ENCODE measurements around the gene SARDH. TPM values are rescaled to one million over a fixed set of nuclear protein-coding genes. Genes with fewer than 3 reads are reported as not detected.

SARDH gene
- total RNA-seq, 6 experiments from 2014 or later, result 67.3 to 183 (median 101) TPM

DNA sequence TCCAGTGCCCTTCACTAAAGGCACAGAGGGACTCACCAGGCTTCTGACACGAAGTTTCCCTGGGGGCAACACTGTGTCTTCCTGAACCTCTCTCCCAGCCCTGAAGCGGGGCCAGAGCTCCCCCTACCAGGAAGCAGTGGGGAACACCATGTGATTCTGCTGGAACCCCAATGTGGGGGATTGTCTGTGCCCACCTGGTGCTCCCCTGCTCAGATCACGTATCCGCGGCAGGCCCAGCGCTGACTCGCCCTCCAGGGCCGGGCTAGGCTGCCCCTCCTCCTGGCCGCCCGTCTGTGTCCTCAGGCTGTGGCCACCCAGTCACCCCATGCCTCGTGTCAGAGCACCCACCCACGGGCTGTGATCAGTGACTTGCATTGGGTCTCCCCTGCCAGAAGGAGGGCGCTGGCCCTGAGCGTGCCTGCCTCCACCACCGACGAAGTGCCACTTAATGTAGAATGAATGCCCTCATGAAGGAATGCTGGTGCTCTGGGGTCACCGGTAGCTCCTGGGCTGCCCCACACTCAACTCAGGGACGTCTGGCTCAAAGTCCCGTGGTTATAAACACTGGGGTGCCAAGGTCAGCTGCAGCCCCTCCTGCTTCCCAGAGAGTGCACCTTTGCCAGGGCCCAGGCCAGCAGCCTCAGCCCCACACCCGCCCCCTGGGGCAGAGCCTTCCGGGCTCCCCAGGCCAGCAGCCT lies 22.1 kb downstream of the SARDH start:
- DNase-seq (peak in 1 of 3 donors; percentile 49), ATAC-seq (peak in 3 of 4 donors; percentile 3 to 9 (median 4))
- TF ChIP-seq, protein P1, sequence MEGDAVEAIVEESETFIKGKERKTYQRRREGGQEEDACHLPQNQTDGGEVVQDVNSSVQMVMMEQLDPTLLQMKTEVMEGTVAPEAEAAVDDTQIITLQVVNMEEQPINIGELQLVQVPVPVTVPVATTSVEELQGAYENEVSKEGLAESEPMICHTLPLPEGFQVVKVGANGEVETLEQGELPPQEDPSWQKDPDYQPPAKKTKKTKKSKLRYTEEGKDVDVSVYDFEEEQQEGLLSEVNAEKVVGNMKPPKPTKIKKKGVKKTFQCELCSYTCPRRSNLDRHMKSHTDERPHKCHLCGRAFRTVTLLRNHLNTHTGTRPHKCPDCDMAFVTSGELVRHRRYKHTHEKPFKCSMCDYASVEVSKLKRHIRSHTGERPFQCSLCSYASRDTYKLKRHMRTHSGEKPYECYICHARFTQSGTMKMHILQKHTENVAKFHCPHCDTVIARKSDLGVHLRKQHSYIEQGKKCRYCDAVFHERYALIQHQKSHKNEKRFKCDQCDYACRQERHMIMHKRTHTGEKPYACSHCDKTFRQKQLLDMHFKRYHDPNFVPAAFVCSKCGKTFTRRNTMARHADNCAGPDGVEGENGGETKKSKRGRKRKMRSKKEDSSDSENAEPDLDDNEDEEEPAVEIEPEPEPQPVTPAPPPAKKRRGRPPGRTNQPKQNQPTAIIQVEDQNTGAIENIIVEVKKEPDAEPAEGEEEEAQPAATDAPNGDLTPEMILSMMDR (IDR thresholded peaks at IDR 0.05), result peak in 3 of 4 donors; percentile 28 to 31 (median 30)
- no peak for TF ChIP-seq POLR2A (IDR thresholded peaks at IDR 0.05)
- Histone ChIP-seq H3K36me3 (peaks cover 0 to 56% (median 13%) of the 10 kb centered on the region in 4 donors), H3K27ac (peak overlapping the region; percentile 36 to 75 (median 44)), H3K4me3 (no peak overlapping the region), H3K9me3 (no peaks in the 10 kb centered on the region), H3K4me1 (peaks cover 0 to 46% (median 5%) of the 10 kb centered on the region in 4 donors), H3K27me3 (no peaks in the 10 kb centered on the region)
- WGBS (ENCODE audit: insufficient coverage, low coverage, low lambda C conversion rate, missing lambda C conversion rate), result 53% methylated on average over 2 of the region's 21 CpGs
- intact Hi-C loops (cut with DNase I), result loop anchor here in 1 of 2 donors (10.0 kb wide), 1 partner anchor 211 kb away; no protein-coding TSS in a partner anchor

DNA sequence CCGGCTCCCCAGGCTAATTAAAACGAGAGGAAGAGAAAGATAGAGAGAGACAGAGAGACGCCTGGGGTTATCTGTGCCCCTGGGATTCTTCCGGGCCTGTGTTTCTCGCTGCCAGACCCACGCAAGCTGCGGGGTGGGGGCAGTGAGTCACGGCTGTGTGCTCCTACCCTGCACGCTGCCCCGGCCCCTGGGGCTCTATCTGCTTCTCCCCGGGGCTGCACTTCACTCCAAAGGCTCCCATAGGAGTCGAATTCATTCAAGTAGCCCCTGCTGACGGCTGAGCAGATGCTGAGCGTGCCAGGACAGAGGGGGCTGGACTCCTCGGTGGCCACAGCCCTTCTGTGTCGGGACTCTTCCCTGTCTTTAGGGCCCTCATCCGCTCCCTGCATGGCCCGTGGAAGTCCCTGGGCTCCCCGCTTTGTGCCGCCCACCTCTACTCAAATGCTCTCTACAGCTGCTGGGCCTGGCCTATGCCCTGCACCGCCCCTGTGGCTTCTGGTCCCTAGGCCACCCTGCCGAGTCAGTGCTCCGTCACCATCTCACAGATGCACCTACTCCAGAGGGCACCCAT lies 22.8 kb downstream of the SARDH start:
- ATAC-seq (peak; percentile 31 to 57 (median 36)), DNase-seq (peak; percentile 52 to 58 (median 55))
- Histone ChIP-seq H3K36me3 (peaks cover 0 to 59% (median 16%) of the 10 kb centered on the region in 4 donors), H3K27ac (peak overlapping the region; percentile 36 to 75 (median 44)), H3K4me3 (no peak overlapping the region), H3K9me3 (no peaks in the 10 kb centered on the region), H3K4me1 (peaks cover 0 to 46% (median 5%) of the 10 kb centered on the region in 4 donors), H3K27me3 (no peaks in the 10 kb centered on the region)
- intact Hi-C loops (cut with DNase I), result loop anchor here in 1 of 2 donors (10.0 kb wide), 1 partner anchor 211 kb away; no protein-coding TSS in a partner anchor
- WGBS (ENCODE audit: insufficient coverage, low coverage, low lambda C conversion rate, missing lambda C conversion rate), result 67% methylated on average over 1 of the region's 23 CpGs
- TF ChIP-seq, protein P1 (IDR thresholded peaks at IDR 0.05), result no peak
- no peak for TF ChIP-seq POLR2A (IDR thresholded peaks at IDR 0.05)

DNA sequence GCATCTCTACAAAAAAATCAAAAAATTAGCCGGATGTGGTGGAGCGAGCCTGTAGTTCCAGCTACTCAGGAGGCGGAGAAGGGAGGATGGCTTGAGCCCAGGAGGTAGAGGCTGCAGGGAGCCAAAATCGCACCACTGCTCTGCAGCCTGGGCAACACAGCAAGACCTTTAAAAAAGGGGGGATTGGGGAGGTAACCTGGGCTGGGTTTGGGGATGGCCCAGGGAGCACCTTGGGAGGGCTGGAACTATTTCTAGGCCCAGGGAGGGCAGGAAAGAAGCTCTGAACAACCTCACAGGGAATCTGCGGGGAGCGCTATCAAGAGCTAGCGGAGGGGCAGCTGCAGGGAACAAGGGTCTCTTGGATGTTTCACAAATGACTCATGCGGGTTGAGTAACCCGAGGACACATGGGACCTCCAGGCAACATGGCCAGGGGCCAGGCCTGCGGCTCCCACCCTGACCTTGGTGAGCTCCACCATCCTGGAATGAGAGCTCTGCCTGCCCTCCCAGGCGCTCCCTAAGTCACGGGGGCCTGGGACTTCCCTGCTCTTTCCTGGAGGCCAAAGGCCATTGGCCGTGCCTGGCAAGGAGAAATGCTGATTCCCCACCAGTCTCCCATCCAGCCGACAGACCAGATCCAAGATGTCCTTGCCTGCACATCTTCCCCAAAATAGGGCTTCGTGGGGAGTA lies 23.4 kb downstream of the SARDH start:
- WGBS (ENCODE audit: insufficient coverage, low coverage, low lambda C conversion rate, missing lambda C conversion rate), result 67% methylated on average over 7 of the region's 15 CpGs
- H3K4me1 ChIP-seq, result peaks cover 0 to 46% (median 5%) of the 10 kb centered on the region in 4 donors
- ATAC-seq, result peak; percentile 56 to 74 (median 66)
- no peaks in the 10 kb centered on the region for H3K9me3 ChIP-seq
- no peak overlapping the region for H3K4me3 ChIP-seq
- peak overlapping the region; percentile 5 to 75 (median 44) for H3K27ac ChIP-seq
- intact Hi-C loops (cut with DNase I), result loop anchor here in 1 of 2 donors (10.0 kb wide), 1 partner anchor 210 kb away; no protein-coding TSS in a partner anchor
- no peaks in the 10 kb centered on the region for H3K27me3 ChIP-seq
- H3K36me3 ChIP-seq, result peaks cover 0 to 65% (median 19%) of the 10 kb centered on the region in 4 donors
- peak; percentile 72 to 87 (median 80) for DNase-seq
- no peak for TF ChIP-seq POLR2A (IDR thresholded peaks at IDR 0.05)
- TF ChIP-seq, protein P1 (IDR thresholded peaks at IDR 0.05), result no peak

GRCh38 chr9:133713960-133714495 lies 24.1 kb downstream of the SARDH start:
- Histone ChIP-seq H3K9me3 (no peaks in the 10 kb centered on the region), H3K27ac (peak overlapping the region; percentile 5 to 65 (median 44)), H3K4me3 (no peak overlapping the region), H3K4me1 (peaks cover 0 to 46% (median 5%) of the 10 kb centered on the region in 4 donors), H3K27me3 (no peaks in the 10 kb centered on the region), H3K36me3 (peaks cover 0 to 64% (median 18%) of the 10 kb centered on the region in 4 donors)
- WGBS (ENCODE audit: insufficient coverage, low coverage, low lambda C conversion rate, missing lambda C conversion rate), result 36% methylated on average over 3 of the region's 18 CpGs
- TF ChIP-seq POLR2A (IDR thresholded peaks at IDR 0.05), result no peak
- TF ChIP-seq, protein P1 (IDR thresholded peaks at IDR 0.05), result no peak
- ATAC-seq (peak in 2 of 4 donors; percentile 4 to 13), DNase-seq (peak in 2 of 3 donors; percentile 42 to 55)
- intact Hi-C loops (cut with DNase I), result loop anchor here in 1 of 2 donors (10.0 kb wide), 1 partner anchor 209 kb away; no protein-coding TSS in a partner anchor

All from right lobe of liver (tissue), 6 donors.